ENCODE results near the gene BRIP1.

The BRIP1 gene

GRCh38 chr17:61639818-61640217, 223.5 kb downstream of the BRIP1 start:
- Histone ChIP-seq H4K8ac (ENCODE audit: low read depth, low read length) (no peak overlapping the region), H3K79me2 (ENCODE audit: control insufficient read depth, insufficient read depth, low read length, poor library complexity) (no peaks in the 10 kb centered on the region), H4K91ac (ENCODE audit: low read depth, low read length) (no peak overlapping the region), H3K9me3 (ENCODE audit: insufficient read depth, low read depth, low read length) (no peaks in the 10 kb centered on the region), H3K23ac (ENCODE audit: low read length) (no peak overlapping the region), H3K18ac (ENCODE audit: low read length) (no peak overlapping the region), H2AK5ac (ENCODE audit: low read length) (no peak overlapping the region), H3K36me3 (ENCODE audit: control insufficient read depth in 1 of 2, insufficient read depth in 2 of 2, low read length in 2 of 2) (no peaks in the 10 kb centered on the region), H3K4me2 (ENCODE audit: low read length) (no peak overlapping the region), H3K79me1 (ENCODE audit: low read length) (no peaks in the 10 kb centered on the region), H3K4ac (ENCODE audit: low read depth, low read length) (no peak overlapping the region), H3K14ac (ENCODE audit: low read length) (no peak overlapping the region), H2BK120ac (ENCODE audit: insufficient read depth, low read length, poor library complexity) (no peak overlapping the region), H2BK5ac (ENCODE audit: low read depth, low read length, poor library complexity) (no peak overlapping the region), H4K12ac (ENCODE audit: low read depth, low read length) (no peak overlapping the region), H2BK12ac (ENCODE audit: low read length) (no peak overlapping the region), H3K4me1 (ENCODE audit: control insufficient read depth in 1 of 2, insufficient read depth in 2 of 2, low read length in 2 of 2) (no peaks in the 10 kb centered on the region), H3K9ac (ENCODE audit: low read length) (no peak overlapping the region), H2AFZ (ENCODE audit: insufficient read depth, low read length, poor library complexity) (no peak overlapping the region), H3K27ac (ENCODE audit: low read depth, low read length) (no peak overlapping the region), H3K27me3 (ENCODE audit: insufficient read depth, low read length) (no peaks in the 10 kb centered on the region), H3K4me3 (ENCODE audit: low read depth, low read length) (no peak overlapping the region)
- no CpG with 5 or more reads among the region's 1 CpG for WGBS (ENCODE audit: extremely low coverage, insufficient coverage, insufficient read length)
- DNase-seq: no peak

- Histone ChIP-seq H3K4me1 (ENCODE audit: control insufficient read depth in 1 of 2, insufficient read depth in 2 of 2, low read length in 2 of 2) (no peaks in the 10 kb centered on the region), H2BK120ac (ENCODE audit: insufficient read depth, low read length, poor library complexity) (no peak overlapping the region), H3K14ac (ENCODE audit: low read length) (no peak overlapping the region), H3K79me2 (ENCODE audit: control insufficient read depth, insufficient read depth, low read length, poor library complexity) (no peaks in the 10 kb centered on the region), H2BK12ac (ENCODE audit: low read length) (no peak overlapping the region), H3K9me3 (ENCODE audit: insufficient read depth, low read depth, low read length) (no peaks in the 10 kb centered on the region), H3K4ac (ENCODE audit: low read depth, low read length) (no peak overlapping the region), H3K27ac (ENCODE audit: low read depth, low read length) (no peak overlapping the region), H4K12ac (ENCODE audit: low read depth, low read length) (no peak overlapping the region), H2AFZ (ENCODE audit: insufficient read depth, low read length, poor library complexity) (no peak overlapping the region), H3K4me2 (ENCODE audit: low read length) (no peak overlapping the region), H3K9ac (ENCODE audit: low read length) (no peak overlapping the region), H3K4me3 (ENCODE audit: low read depth, low read length) (no peak overlapping the region), H3K18ac (ENCODE audit: low read length) (no peak overlapping the region), H2BK5ac (ENCODE audit: low read depth, low read length, poor library complexity) (no peak overlapping the region), H3K36me3 (ENCODE audit: control insufficient read depth in 1 of 2, insufficient read depth in 2 of 2, low read length in 2 of 2) (no peaks in the 10 kb centered on the region), H3K27me3 (ENCODE audit: insufficient read depth, low read length) (no peaks in the 10 kb centered on the region), H4K8ac (ENCODE audit: low read depth, low read length) (no peak overlapping the region), H3K23ac (ENCODE audit: low read length) (no peak overlapping the region), H2AK5ac (ENCODE audit: low read length) (no peak overlapping the region), H3K79me1 (ENCODE audit: low read length) (no peaks in the 10 kb centered on the region), H4K91ac (ENCODE audit: low read depth, low read length) (no peak overlapping the region)
- no CpG with 5 or more reads among the region's 1 CpG for WGBS (ENCODE audit: extremely low coverage, insufficient coverage, insufficient read length)
- no peak for DNase-seq
Observed at GRCh38 chr17:61638087-61638486, 225.2 kb downstream of the BRIP1 start.

GRCh38 chr17:61635913-61636432, 227.4 kb downstream of the BRIP1 start:
- H2BK120ac ChIP-seq (ENCODE audit: insufficient read depth, low read length, poor library complexity): no peak overlapping the region
- H4K12ac ChIP-seq (ENCODE audit: low read depth, low read length): no peak overlapping the region
- no peak overlapping the region for H2BK5ac ChIP-seq (ENCODE audit: low read depth, low read length, poor library complexity)
- no peak overlapping the region for H2BK12ac ChIP-seq (ENCODE audit: low read length)
- no peak overlapping the region for H2AFZ ChIP-seq (ENCODE audit: insufficient read depth, low read length, poor library complexity)
- H3K14ac ChIP-seq (ENCODE audit: low read length): no peak overlapping the region
- no peaks in the 10 kb centered on the region for H3K4me1 ChIP-seq (ENCODE audit: control insufficient read depth in 1 of 2, insufficient read depth in 2 of 2, low read length in 2 of 2)
- H3K23ac ChIP-seq (ENCODE audit: low read length): no peak overlapping the region
- H4K8ac ChIP-seq (ENCODE audit: low read depth, low read length): no peak overlapping the region
- no peaks in the 10 kb centered on the region for H3K27me3 ChIP-seq (ENCODE audit: insufficient read depth, low read length)
- H3K4ac ChIP-seq (ENCODE audit: low read depth, low read length): no peak overlapping the region
- no peaks in the 10 kb centered on the region for H3K79me2 ChIP-seq (ENCODE audit: control insufficient read depth, insufficient read depth, low read length, poor library complexity)
- peak; percentile 62 to 82 for DNase-seq
- no peaks in the 10 kb centered on the region for H3K36me3 ChIP-seq (ENCODE audit: control insufficient read depth in 1 of 2, insufficient read depth in 2 of 2, low read length in 2 of 2)
- no peak overlapping the region for H3K18ac ChIP-seq (ENCODE audit: low read length)
- no peaks in the 10 kb centered on the region for H3K79me1 ChIP-seq (ENCODE audit: low read length)
- H3K4me2 ChIP-seq (ENCODE audit: low read length): no peak overlapping the region
- no peak overlapping the region for H2AK5ac ChIP-seq (ENCODE audit: low read length)
- WGBS (ENCODE audit: extremely low coverage, insufficient coverage, insufficient read length): no CpG with 5 or more reads among the region's 3 CpGs
- no peak overlapping the region for H3K9ac ChIP-seq (ENCODE audit: low read length)
- no peak overlapping the region for H3K4me3 ChIP-seq (ENCODE audit: low read depth, low read length)
- H3K9me3 ChIP-seq (ENCODE audit: insufficient read depth, low read depth, low read length): no peaks in the 10 kb centered on the region
- H4K91ac ChIP-seq (ENCODE audit: low read depth, low read length): no peak overlapping the region
- no peak overlapping the region for H3K27ac ChIP-seq (ENCODE audit: low read depth, low read length)

- no peak for DNase-seq
- Histone ChIP-seq H2BK5ac (ENCODE audit: low read depth, low read length, poor library complexity) (no peak overlapping the region), H2AFZ (ENCODE audit: insufficient read depth, low read length, poor library complexity) (no peak overlapping the region), H3K36me3 (ENCODE audit: control insufficient read depth in 1 of 2, insufficient read depth in 2 of 2, low read length in 2 of 2) (no peaks in the 10 kb centered on the region), H3K27ac (ENCODE audit: low read depth, low read length) (no peak overlapping the region), H4K8ac (ENCODE audit: low read depth, low read length) (no peak overlapping the region), H3K4me3 (ENCODE audit: low read depth, low read length) (no peak overlapping the region), H2BK120ac (ENCODE audit: insufficient read depth, low read length, poor library complexity) (no peak overlapping the region), H3K79me1 (ENCODE audit: low read length) (no peaks in the 10 kb centered on the region), H3K23ac (ENCODE audit: low read length) (no peak overlapping the region), H2BK12ac (ENCODE audit: low read length) (no peak overlapping the region), H3K79me2 (ENCODE audit: control insufficient read depth, insufficient read depth, low read length, poor library complexity) (no peaks in the 10 kb centered on the region), H3K18ac (ENCODE audit: low read length) (no peak overlapping the region), H3K4me2 (ENCODE audit: low read length) (no peak overlapping the region), H2AK5ac (ENCODE audit: low read length) (no peak overlapping the region), H3K14ac (ENCODE audit: low read length) (no peak overlapping the region), H3K27me3 (ENCODE audit: insufficient read depth, low read length) (no peaks in the 10 kb centered on the region), H4K91ac (ENCODE audit: low read depth, low read length) (no peak overlapping the region), H4K12ac (ENCODE audit: low read depth, low read length) (no peak overlapping the region), H3K9ac (ENCODE audit: low read length) (no peak overlapping the region), H3K4ac (ENCODE audit: low read depth, low read length) (no peak overlapping the region), H3K9me3 (ENCODE audit: insufficient read depth, low read depth, low read length) (no peaks in the 10 kb centered on the region), H3K4me1 (ENCODE audit: control insufficient read depth in 1 of 2, insufficient read depth in 2 of 2, low read length in 2 of 2) (no peaks in the 10 kb centered on the region)
- no CpG with 5 or more reads among the region's 5 CpGs for WGBS (ENCODE audit: extremely low coverage, insufficient coverage, insufficient read length)
Observed at GRCh38 chr17:61634942-61635538, 228.3 kb downstream of the BRIP1 start.
